ENCODE data around the gene OLA1. TPM values are rescaled to one million over a fixed set of nuclear protein-coding genes. Genes with fewer than 3 reads are reported as not detected.

OLA1 gene
- total and polyA plus RNA-seq, 9 of the 15 experiments (the other 6 are each of a cell fraction or from before 2014, with no cell fraction given) = 208 to 353 (median 225) TPM

DNA sequence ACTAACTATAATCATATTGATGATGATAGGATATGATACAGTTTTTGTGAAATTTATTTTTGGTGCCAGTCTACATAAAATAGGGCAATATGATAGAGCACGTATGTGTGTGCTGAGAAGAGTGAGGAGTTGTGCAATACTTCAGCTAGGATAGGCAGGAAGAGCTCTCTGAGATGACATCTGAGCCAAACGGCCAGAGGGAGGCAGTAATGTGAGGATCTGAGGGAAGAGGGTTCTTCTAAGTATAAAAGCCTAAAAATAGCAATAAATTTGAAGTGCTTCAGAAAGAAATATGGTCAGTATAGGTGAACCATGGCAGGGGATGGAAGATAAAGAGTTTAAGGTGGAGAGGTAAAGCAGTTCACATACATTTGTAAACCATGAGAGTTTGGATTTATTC, 102.5 kb downstream of the OLA1 start (continued):
- TF ChIP-seq GTF2A2 (tag; IDR thresholded peaks at IDR 0.05) (no peak), ZNF707 (CRISPR knock-in tag; conservative IDR thresholded peaks at IDR 0.05) (no peak), MCM5 (IDR thresholded peaks at IDR 0.05; ENCODE audit: low read depth) (no peak), GATAD2A (IDR thresholded peaks at IDR 0.05) (no peak), SRF (CRISPR knock-in tag; IDR thresholded peaks at IDR 0.05) (no peak), PURB (CRISPR knock-in tag; IDR thresholded peaks at IDR 0.05; ENCODE audit: low read depth) (no peak), SMARCA4 (IDR thresholded peaks at IDR 0.05) (no peak), PHF21A (IDR thresholded peaks at IDR 0.05; ENCODE audit: borderline replicate concordance, low read depth) (no peak), RFX5 (IDR thresholded peaks at IDR 0.05; ENCODE audit: low read depth, low read length) (no peak), CBFA2T3 (IDR thresholded peaks at IDR 0.05) (no peak), CBX3 (IDR thresholded peaks at IDR 0.05; ENCODE audit: borderline replicate concordance in 1 of 2, low read length in 2 of 2) (no peak), HMG20A (CRISPR knock-in tag; conservative IDR thresholded peaks at IDR 0.05) (no peak), SAFB2 (IDR thresholded peaks at IDR 0.05; ENCODE audit: borderline replicate concordance, low read depth, low read length, severe bottlenecking) (no peak), ILK (tag; IDR thresholded peaks at IDR 0.05; ENCODE audit: borderline replicate concordance, low read depth) (no peak), NFIX (CRISPR knock-in tag; IDR thresholded peaks at IDR 0.05; ENCODE audit: low read depth) (no peak), ZNF507 (tag; conservative IDR thresholded peaks at IDR 0.05) (no peak), LCOR (CRISPR knock-in tag; IDR thresholded peaks at IDR 0.05) (no peak), DACH1 (IDR thresholded peaks at IDR 0.05; ENCODE audit: partially characterized antibody) (no peak), ZNF785 (CRISPR knock-in tag; IDR thresholded peaks at IDR 0.05) (no peak), DPF2 (IDR thresholded peaks at IDR 0.05) (0 out of 2 replicates have a peak, but pooled peaks have one; percentile 17), ARNT (IDR thresholded peaks at IDR 0.05) (no peak), NFE2L1 (tag; IDR thresholded peaks at IDR 0.05; ENCODE audit: borderline replicate concordance, low read depth) (no peak), MEF2A (IDR thresholded peaks at IDR 0.05; ENCODE audit: control insufficient read depth, low read depth, low read length) (no peak), CSDE1 (IDR thresholded peaks at IDR 0.05) (no peak), EHMT2 (IDR thresholded peaks at IDR 0.05) (peak; percentile 79), ELK3 (CRISPR knock-in tag; IDR thresholded peaks at IDR 0.05) (no peak), SRSF1 (IDR thresholded peaks at IDR 0.05; ENCODE audit: low read depth, low read length) (no peak)
- TF ChIP-seq, protein P1, sequence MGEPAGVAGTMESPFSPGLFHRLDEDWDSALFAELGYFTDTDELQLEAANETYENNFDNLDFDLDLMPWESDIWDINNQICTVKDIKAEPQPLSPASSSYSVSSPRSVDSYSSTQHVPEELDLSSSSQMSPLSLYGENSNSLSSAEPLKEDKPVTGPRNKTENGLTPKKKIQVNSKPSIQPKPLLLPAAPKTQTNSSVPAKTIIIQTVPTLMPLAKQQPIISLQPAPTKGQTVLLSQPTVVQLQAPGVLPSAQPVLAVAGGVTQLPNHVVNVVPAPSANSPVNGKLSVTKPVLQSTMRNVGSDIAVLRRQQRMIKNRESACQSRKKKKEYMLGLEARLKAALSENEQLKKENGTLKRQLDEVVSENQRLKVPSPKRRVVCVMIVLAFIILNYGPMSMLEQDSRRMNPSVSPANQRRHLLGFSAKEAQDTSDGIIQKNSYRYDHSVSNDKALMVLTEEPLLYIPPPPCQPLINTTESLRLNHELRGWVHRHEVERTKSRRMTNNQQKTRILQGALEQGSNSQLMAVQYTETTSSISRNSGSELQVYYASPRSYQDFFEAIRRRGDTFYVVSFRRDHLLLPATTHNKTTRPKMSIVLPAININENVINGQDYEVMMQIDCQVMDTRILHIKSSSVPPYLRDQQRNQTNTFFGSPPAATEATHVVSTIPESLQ (CRISPR knock-in tag; IDR thresholded peaks at IDR 0.05) = no peak
- TF ChIP-seq, protein P2, sequence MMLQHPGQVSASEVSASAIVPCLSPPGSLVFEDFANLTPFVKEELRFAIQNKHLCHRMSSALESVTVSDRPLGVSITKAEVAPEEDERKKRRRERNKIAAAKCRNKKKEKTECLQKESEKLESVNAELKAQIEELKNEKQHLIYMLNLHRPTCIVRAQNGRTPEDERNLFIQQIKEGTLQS (IDR thresholded peaks at IDR 0.05) = no peak; the same call in 1 of the 2 replicates
- TF ChIP-seq, protein P2 (CRISPR knock-in tag; conservative IDR thresholded peaks at IDR 0.05) = no peak

Measured in K562 (cell line).